HEK293 (cell line): ENCODE measurements around the gene ANKRD9.

Source experiments
- CTCF ChIA-PET: fragments of 350-600 bp; formaldehyde crosslinking; extraction: SDS; loops from one replicate; lab custom pipeline; 2021; ENCODE audit warnings: antibody characterized with exemption; lab: Yijun Ruan, JAX
- POLR2A ChIA-PET: fragments of 300-600 bp; formaldehyde crosslinking; extraction: SDS; loops from one replicate; lab custom pipeline; 2020; ENCODE audit warnings: antibody characterized with exemption, inconsistent platforms; lab: Yijun Ruan, JAX
- H3K27ac ChIP-seq: fragments of 200-500 bp; sonication (Bioruptor generic); 2 replicates; pipeline ENCODE4 v1.5.1; 2014; ENCODE audit warnings: low read depth, low read length, control low read depth, inconsistent platforms; ENCODE audit errors: extremely low read depth
- H3K36me3 ChIP-seq, 2 experiments: fragments of 200-500 bp in 1 of 2; sonication (Bioruptor generic) in 1 of 2; 1 replicate in 1 of 2; 2 replicates in 1 of 2; pipeline ENCODE4 v1.5.1; 2014 to 2017; ENCODE audit warnings: inconsistent platforms in 2 of 2, low read length in 2 of 2; ENCODE audit not compliant: control insufficient read depth in 2 of 2, insufficient read depth in 1 of 2
- H3K4me1 ChIP-seq: fragments of 200-500 bp; sonication (Bioruptor generic); 2 replicates; pipeline ENCODE4 v1.5.1; 2014; ENCODE audit warnings: mild to moderate bottlenecking, low read length, inconsistent platforms; ENCODE audit not compliant: control insufficient read depth, insufficient read depth
- H3K4me3 ChIP-seq: 2 replicates; pipeline ENCODE4 v1.5.1; 2011; ENCODE audit warnings: low read depth, mild to moderate bottlenecking, control low read depth, low read length, moderate library complexity
- H3K9me3 ChIP-seq: fragments of 200-500 bp; sonication (Bioruptor generic); 2 replicates; pipeline ENCODE4 v1.5.1; 2014; ENCODE audit warnings: low read depth, low read length, inconsistent platforms; ENCODE audit not compliant: control insufficient read depth, insufficient read depth
- MEIS1 ChIP-seq: sonication (generic); formaldehyde crosslinking; IDR thresholded peaks from 2 replicates; pipeline ENCODE4 v1.8.1; 2022; ENCODE audit warnings: missing genetic modification reagents, mild to moderate bottlenecking, borderline replicate concordance
- RBAK ChIP-seq: fragments of 450-650 bp; formaldehyde crosslinking; IDR thresholded peaks from 2 replicates; pipeline ENCODE4 v1.5.1; 2016; ENCODE audit warnings: missing biosample characterization, missing genetic modification characterization
- SCRT2 ChIP-seq: fragments of 450-650 bp; formaldehyde crosslinking; IDR thresholded peaks from 2 replicates; pipeline ENCODE4 v1.5.1; 2016; ENCODE audit warnings: missing biosample characterization, missing genetic modification characterization
- YY1 ChIP-seq: fragments of 450-650 bp; formaldehyde crosslinking; IDR thresholded peaks from 2 replicates; pipeline ENCODE4 v1.5.1; 2018; ENCODE audit warnings: missing biosample characterization, missing genetic modification characterization
- ZNF211 ChIP-seq: fragments of 450-650 bp; formaldehyde crosslinking; IDR thresholded peaks from 2 replicates; pipeline ENCODE4 v1.5.1; 2016; ENCODE audit warnings: low read depth, missing biosample characterization, missing genetic modification characterization
- ZNF423 ChIP-seq: fragments of 450-650 bp; formaldehyde crosslinking; IDR thresholded peaks from 2 replicates; pipeline ENCODE4 v1.5.1; 2016; ENCODE audit warnings: missing biosample characterization, missing genetic modification characterization
- ZNF473 ChIP-seq: fragments of 450-650 bp; formaldehyde crosslinking; IDR thresholded peaks from 2 replicates; pipeline ENCODE4 v1.5.1; 2017; ENCODE audit warnings: missing biosample characterization, missing genetic modification characterization
- ZNF521 ChIP-seq: fragments of 450-650 bp; formaldehyde crosslinking; IDR thresholded peaks from 2 replicates; pipeline ENCODE4 v1.5.1; 2017; ENCODE audit warnings: missing biosample characterization, mild to moderate bottlenecking, missing genetic modification characterization
- ZNF585B ChIP-seq: fragments of 450-650 bp; formaldehyde crosslinking; IDR thresholded peaks from 2 replicates; pipeline ENCODE4 v1.5.1; 2016; ENCODE audit warnings: missing biosample characterization, missing genetic modification characterization
- ZNF843 ChIP-seq: fragments of 450-650 bp; formaldehyde crosslinking; IDR thresholded peaks from 2 replicates; pipeline ENCODE4 v1.5.1; 2016; ENCODE audit warnings: missing biosample characterization, missing genetic modification characterization
- TF ChIP-seq, protein P1 (sequence below): fragments of 450-650 bp; formaldehyde crosslinking; conservative IDR thresholded peaks from 2 replicates; pipeline ENCODE4 v1.5.1; 2016; ENCODE audit warnings: low read depth, missing biosample characterization, missing genetic modification characterization
- TF ChIP-seq, protein P2 (sequence below): fragments of 450-650 bp; formaldehyde crosslinking; IDR thresholded peaks from 2 replicates; pipeline ENCODE4 v1.5.1; 2016; ENCODE audit warnings: missing biosample characterization, missing genetic modification characterization
- TF ChIP-seq, protein P3 (sequence below): fragments of 450-650 bp; formaldehyde crosslinking; IDR thresholded peaks from 2 replicates; pipeline ENCODE4 v1.5.1; 2017; ENCODE audit warnings: missing biosample characterization, missing genetic modification characterization
- TF ChIP-seq, protein P4 (sequence below): fragments of 450-650 bp; formaldehyde crosslinking; IDR thresholded peaks from 2 replicates; pipeline ENCODE4 v1.5.1; 2016; ENCODE audit warnings: missing biosample characterization, missing genetic modification characterization

The ANKRD9 gene

DNA sequence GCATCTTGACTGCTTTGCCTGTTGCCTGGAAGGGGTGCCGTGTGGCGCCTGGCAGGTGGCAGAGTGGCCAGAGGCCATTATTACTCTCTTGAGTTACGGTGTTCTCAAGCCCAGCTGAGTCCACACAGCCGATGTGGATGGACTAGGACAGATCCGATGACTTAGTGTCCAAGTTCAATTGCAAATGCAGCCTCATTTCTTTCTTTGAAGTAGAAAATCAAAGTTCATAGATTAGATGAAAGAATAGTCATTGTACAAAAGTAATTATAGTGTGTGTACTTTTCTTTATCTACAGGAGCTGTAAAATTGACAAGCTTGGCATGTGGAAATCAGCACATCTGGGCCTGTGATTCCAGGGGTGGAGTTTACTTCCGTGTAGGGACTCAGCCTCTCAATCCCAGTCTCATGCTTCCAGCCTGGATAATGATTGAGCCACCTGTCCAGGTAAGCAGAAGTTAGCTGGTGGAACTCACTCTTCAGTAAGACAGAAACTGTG lies 44.7 kb downstream of the ANKRD9 start:
- POLR2A ChIA-PET = interaction anchor here (1.0 kb wide), 1 partner anchor 26 kb away, joined by 4 read pairs; no protein-coding TSS in a partner anchor
- H3K9me3 ChIP-seq = no peaks in the 10 kb centered on the region
- CTCF ChIA-PET = no interaction called here
- H3K27ac ChIP-seq = no peak overlapping the region
- H3K4me3 ChIP-seq = no peak overlapping the region
- no peaks in the 10 kb centered on the region for H3K4me1 ChIP-seq
- peaks cover 4 to 42% of the 10 kb centered on the region in 2 experiments; a peak in 2 of 3 replicates for H3K36me3 ChIP-seq
- TF ChIP-seq, protein P1, sequence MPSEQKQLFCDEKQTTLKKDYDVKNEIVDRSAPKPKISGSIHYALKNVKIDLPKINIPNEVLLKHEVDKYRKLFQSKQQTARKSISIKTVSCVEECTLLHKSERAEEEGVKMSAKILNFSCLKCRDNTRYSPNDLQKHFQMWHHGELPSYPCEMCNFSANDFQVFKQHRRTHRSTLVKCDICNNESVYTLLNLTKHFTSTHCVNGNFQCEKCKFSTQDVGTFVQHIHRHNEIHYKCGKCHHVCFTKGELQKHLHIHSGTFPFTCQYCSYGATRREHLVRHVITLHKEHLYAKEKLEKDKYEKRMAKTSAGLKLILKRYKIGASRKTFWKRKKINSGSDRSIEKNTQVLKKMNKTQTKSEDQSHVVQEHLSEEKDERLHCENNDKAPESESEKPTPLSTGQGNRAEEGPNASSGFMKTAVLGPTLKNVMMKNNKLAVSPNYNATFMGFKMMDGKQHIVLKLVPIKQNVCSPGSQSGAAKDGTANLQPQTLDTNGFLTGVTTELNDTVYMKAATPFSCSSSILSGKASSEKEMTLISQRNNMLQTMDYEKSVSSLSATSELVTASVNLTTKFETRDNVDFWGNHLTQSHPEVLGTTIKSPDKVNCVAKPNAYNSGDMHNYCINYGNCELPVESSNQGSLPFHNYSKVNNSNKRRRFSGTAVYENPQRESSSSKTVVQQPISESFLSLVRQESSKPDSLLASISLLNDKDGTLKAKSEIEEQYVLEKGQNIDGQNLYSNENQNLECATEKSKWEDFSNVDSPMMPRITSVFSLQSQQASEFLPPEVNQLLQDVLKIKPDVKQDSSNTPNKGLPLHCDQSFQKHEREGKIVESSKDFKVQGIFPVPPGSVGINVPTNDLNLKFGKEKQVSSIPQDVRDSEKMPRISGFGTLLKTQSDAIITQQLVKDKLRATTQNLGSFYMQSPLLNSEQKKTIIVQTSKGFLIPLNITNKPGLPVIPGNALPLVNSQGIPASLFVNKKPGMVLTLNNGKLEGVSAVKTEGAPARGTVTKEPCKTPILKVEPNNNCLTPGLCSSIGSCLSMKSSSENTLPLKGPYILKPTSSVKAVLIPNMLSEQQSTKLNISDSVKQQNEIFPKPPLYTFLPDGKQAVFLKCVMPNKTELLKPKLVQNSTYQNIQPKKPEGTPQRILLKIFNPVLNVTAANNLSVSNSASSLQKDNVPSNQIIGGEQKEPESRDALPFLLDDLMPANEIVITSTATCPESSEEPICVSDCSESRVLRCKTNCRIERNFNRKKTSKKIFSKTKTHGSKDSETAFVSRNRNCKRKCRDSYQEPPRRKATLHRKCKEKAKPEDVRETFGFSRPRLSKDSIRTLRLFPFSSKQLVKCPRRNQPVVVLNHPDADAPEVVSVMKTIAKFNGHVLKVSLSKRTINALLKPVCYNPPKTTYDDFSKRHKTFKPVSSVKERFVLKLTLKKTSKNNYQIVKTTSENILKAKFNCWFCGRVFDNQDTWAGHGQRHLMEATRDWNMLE (tag by site-specific recombination) = no peak

DNA sequence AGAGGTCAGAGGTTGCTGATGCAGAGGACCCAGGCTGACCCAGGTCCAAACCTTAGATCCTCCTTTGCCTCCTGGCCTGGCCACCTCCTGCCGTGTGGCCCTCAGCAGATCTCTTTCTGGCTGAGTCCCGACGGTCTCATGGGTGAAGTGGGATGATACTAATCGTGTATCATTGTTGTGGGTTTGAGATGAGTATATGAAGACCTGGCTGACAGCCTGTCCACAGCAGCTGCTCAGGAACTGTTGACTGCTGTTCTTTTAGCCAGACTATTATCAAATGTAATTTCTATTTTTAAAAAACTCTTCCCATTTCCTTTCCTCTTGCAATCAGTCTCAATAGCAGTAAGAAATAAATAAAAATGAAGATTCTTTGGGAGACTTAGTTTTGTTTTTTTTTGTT lies 45.6 kb downstream of the ANKRD9 start:
- ChIA-PET POLR2A (interaction anchor here (0.6 kb wide), 1 partner anchor 370 kb away, joined by 7 read pairs; no protein-coding TSS in a partner anchor), CTCF (interaction anchor here (0.6 kb wide), 2 partner anchors 23 to 693 kb away, joined by 3 read pairs; no protein-coding TSS in a partner anchor)
- Histone ChIP-seq H3K4me1 (no peaks in the 10 kb centered on the region), H3K4me3 (no peak overlapping the region), H3K27ac (no peak overlapping the region), H3K36me3 (peaks cover 4 to 48% of the 10 kb centered on the region in 2 experiments; a peak in 2 of 3 replicates), H3K9me3 (no peaks in the 10 kb centered on the region)
- TF ChIP-seq ZNF585B (tag by site-specific recombination) = peak; percentile 67
- TF ChIP-seq ZNF521 (tag by site-specific recombination) = no peak

DNA sequence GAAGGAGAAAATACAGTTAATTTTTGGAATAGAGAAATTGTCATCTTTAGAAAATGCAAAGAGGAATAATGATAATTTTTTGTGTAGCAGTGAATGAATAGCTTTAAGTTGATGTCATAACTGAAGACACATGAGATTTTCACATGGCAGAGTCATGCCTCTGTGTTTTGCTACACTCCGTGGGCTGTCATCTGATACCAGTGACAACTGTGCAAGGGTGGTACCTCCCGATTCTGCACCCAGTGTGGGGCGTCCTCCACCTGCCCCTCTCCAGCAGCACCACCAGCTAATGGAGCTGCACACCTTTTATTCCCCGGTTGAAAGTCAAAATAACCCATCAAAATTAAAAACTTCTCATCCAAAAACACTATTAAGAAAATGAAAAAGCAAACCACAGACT lies 47.2 kb downstream of the ANKRD9 start:
- H3K9me3 ChIP-seq = no peaks in the 10 kb centered on the region
- TF ChIP-seq MEIS1 (CRISPR knock-in tag) = no peak
- TF ChIP-seq, protein P2, sequence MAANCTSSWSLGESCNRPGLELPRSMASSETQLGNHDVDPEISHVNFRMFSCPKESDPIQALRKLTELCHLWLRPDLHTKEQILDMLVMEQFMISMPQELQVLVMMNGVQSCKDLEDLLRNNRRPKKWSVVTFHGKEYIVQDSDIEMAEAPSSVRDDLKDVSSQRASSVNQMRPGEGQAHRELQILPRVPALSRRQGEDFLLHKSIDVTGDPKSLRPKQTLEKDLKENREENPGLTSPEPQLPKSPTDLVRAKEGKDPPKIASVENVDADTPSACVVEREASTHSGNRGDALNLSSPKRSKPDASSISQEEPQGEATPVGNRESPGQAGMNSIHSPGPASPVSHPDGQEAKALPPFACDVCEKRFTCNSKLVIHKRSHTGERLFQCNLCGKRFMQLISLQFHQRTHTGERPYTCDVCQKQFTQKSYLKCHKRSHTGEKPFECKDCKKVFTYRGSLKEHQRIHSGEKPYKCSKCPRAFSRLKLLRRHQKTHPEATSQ (tag by site-specific recombination) = no peak
- TF ChIP-seq, protein P3, sequence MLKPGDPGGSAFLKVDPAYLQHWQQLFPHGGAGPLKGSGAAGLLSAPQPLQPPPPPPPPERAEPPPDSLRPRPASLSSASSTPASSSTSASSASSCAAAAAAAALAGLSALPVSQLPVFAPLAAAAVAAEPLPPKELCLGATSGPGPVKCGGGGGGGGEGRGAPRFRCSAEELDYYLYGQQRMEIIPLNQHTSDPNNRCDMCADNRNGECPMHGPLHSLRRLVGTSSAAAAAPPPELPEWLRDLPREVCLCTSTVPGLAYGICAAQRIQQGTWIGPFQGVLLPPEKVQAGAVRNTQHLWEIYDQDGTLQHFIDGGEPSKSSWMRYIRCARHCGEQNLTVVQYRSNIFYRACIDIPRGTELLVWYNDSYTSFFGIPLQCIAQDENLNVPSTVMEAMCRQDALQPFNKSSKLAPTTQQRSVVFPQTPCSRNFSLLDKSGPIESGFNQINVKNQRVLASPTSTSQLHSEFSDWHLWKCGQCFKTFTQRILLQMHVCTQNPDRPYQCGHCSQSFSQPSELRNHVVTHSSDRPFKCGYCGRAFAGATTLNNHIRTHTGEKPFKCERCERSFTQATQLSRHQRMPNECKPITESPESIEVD = no peak
- no peak for TF ChIP-seq ZNF843
- TF ChIP-seq, protein P4, sequence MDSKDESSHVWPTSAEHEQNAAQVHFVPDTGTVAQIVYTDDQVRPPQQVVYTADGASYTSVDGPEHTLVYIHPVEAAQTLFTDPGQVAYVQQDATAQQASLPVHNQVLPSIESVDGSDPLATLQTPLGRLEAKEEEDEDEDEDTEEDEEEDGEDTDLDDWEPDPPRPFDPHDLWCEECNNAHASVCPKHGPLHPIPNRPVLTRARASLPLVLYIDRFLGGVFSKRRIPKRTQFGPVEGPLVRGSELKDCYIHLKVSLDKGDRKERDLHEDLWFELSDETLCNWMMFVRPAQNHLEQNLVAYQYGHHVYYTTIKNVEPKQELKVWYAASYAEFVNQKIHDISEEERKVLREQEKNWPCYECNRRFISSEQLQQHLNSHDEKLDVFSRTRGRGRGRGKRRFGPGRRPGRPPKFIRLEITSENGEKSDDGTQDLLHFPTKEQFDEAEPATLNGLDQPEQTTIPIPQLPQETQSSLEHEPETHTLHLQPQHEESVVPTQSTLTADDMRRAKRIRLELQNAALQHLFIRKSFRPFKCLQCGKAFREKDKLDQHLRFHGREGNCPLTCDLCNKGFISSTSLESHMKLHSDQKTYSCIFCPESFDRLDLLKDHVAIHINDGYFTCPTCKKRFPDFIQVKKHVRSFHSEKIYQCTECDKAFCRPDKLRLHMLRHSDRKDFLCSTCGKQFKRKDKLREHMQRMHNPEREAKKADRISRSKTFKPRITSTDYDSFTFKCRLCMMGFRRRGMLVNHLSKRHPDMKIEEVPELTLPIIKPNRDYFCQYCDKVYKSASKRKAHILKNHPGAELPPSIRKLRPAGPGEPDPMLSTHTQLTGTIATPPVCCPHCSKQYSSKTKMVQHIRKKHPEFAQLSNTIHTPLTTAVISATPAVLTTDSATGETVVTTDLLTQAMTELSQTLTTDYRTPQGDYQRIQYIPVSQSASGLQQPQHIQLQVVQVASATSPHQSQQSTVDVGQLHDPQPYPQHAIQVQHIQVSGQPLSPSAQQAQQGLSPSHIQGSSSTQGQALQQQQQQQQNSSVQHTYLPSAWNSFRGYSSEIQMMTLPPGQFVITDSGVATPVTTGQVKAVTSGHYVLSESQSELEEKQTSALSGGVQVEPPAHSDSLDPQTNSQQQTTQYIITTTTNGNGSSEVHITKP (tag by site-specific recombination) = no peak
- TF ChIP-seq ZNF211 (tag by site-specific recombination) = no peak
- no peak for TF ChIP-seq ZNF473
- no peak for TF ChIP-seq YY1 (tag by site-specific recombination)
- no peak for TF ChIP-seq ZNF423
- TF ChIP-seq RBAK (tag by site-specific recombination) = no peak
- TF ChIP-seq SCRT2 (tag by site-specific recombination) = no peak
- H3K4me3 ChIP-seq = no peak overlapping the region
- H3K36me3 ChIP-seq = peaks cover 9 to 52% of the 10 kb centered on the region in 2 experiments; a peak in 2 of 3 replicates
- ChIA-PET CTCF (interaction anchor here (0.6 to 0.7 kb wide), 2 partner anchors 24 to 231 kb away, joined by 3 to 4 read pairs; no protein-coding TSS in a partner anchor), POLR2A (no interaction called here)
- no peak overlapping the region for H3K27ac ChIP-seq
- H3K4me1 ChIP-seq = no peaks in the 10 kb centered on the region
